Activated CD4-positive, alpha-beta T cell treated with anti-CD3 and anti-CD28 coated beads, Interleukin-2, amount 50 U/mL, for 16 hours (primary cell): Measurements from ENCODE around the gene VPS13C.
A peak's percentile ranks its signal among the peaks of the same experiment; 100 is the strongest.

Experiments
- DNase-seq: peaks from one replicate; pipeline ENCODE4 v3.0.0-alpha.2; 2020

VPS13C gene

DNA sequence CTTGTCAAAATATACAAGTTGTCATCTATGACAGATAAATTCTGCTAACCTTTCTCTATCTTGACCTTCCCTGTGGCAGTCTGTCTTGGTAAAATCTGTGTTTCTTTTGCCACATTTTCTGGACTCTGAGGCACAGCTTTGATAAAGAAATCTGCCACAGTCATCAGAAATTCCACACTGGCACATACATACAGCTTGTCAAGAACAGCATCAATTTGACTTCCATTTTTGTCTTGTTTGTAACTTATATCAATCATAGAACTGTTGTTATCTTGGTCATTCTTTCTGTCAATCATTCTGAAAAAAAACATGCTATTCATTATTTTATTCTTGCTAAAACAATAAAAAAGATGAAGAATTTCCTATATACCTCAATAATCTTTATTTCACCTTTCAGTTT is 130.8 kb downstream of the VPS13C start:
- no peak for DNase-seq

GRCh38 chr15:61923173-61923572 is 137.1 kb downstream of the VPS13C start:
- no peak for DNase-seq

GRCh38 chr15:61921093-61921492 is 139.2 kb downstream of the VPS13C start:
- no peak for DNase-seq

- DNase-seq, result no peak
Observed at GRCh38 chr15:61917457-61917856, 142.8 kb downstream of the VPS13C start.

- no peak for DNase-seq
Observed at GRCh38 chr15:61916104-61916503, 144.1 kb downstream of the VPS13C start.

DNA sequence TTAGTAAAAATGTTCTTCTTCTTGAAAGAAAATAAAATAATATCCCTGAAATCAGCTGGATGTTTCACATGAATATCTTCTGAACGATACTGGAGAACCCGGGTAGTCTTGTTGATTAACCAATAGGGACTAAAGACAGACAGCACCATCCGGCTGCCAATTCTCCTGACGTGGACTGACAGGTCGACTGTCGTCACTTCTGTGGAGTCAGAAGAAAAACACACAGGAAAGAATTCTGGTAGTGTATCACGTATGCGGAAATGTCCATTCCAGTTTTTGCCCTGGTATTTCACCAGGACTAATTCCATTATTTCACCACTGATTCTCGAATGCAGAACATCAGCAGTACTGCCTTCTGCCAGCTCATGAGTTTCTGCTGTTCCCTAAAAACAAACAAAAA is 144.6 kb downstream of the VPS13C start:
- DNase-seq, result no peak

DNA sequence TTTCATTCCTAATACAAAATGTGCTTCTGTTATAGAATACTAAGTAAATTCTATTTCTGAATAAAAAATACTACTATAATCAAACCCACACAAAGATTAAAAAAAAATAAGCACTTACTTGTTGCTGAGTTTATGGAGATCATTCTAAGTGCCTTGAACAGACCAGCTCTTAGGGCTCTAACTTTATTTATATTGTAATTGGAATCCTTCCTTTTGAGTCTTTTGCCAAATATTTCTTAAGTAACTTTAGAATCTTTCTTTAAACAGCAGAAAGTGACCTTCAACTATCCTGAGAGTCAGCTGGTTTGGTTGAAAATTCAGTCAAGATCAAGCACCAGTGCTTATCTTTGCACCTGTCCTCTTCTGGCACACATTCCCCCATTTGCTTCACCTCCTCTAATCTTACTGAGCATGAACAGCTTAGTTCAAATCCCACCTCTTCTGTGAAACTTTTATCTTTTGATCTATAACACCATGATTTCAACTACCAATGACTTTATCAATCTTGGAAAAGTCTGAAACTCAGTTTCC is 149.3 kb downstream of the VPS13C start:
- no peak for DNase-seq

DNA sequence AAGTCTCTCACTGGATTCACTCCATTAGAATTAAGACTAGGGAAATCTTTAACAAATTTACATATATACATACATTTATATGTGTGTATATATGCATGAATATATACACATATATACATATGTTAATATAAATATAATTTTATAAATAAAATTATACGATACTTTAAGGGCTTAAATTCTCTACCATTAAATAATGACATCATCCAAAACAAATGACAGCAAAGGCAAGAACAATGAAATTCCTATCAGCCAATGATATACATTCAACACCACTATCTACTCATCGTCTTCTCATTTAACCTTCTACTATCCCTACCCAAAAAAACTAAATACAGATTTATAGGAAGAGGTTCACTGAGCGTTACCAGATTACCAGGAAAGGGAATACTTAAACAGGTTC is 152.0 kb downstream of the VPS13C start:
- DNase-seq, result no peak

- no peak for DNase-seq
Observed at GRCh38 chr15:61907753-61908086, 152.5 kb downstream of the VPS13C start.

DNA sequence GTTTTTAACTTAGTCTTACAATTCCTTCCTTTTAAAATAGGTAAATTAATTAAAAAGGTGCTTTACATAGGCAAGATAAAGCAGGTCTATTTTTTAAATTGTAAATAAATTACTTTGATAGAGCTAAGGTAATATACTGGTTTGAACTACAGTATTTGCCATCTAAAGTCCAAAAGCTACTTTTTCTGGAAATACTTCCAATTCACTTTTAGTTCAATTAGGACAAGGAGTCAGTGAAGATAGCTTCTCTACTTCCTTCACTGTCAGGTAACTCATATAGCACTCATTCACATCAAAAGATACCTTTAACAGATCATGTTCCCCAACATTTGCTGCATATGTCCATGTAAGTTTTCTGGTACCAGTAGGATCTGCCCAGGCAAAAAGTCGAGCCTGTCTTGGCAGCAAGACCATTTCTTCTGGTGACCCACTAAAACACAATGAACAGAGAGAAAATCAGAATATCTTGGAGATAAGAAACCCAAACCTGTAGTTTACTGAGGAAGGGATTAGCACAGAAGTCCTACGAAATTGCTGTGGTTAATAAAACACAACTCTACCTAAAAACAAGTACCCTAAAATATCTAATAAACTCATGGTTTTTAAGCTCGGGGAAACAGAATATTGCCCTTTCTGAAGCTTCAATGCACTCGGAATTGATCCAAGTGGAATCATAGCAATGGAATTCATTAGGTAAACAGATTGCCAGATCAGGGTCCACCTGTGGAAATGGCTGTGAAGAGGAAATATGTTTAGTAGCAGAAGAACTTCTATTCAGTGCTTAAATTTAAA is 153.1 kb downstream of the VPS13C start:
- no peak for DNase-seq

- DNase-seq, result no peak
Observed at GRCh38 chr15:61893146-61893545, 167.1 kb downstream of the VPS13C start.

DNA sequence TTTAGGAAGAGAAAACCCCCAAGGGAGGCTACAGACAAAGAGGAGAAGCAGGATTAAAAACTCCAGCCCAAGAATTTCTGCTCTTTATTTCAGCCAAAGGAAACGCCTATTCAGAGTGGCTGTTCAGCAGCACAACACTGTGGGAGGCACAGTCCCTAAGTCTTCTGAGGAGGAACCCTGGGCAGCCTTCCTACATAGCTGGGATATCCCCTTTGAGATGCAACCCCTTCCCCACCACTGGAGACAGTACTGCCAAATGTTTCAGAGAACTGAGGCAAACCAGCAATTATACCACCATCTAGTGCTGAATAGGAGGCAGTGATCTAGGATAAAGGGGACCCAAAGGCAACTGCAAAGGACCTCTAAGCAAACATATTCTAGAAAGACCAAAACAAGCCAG is 168.1 kb downstream of the VPS13C start:
- no peak for DNase-seq

DNA sequence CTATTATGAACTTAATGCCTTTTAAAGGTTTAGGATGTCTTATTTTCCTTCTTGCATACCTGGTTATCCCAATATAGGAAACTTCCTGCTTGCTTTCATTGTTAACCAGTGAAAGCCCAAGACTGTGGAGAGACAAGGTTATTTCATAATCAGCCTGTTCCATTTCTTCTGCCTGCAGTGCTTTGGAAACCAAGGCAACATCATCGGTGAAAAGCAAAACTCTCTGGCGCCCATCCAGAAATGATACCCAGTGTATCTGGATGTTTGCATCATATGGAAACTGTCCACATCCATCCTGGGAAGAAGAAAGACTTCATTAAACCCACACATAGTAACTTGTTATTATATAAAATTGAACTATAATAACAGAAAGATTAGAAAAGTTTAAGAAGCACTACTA is 170.1 kb downstream of the VPS13C start:
- peak; percentile 10 for DNase-seq

DNA sequence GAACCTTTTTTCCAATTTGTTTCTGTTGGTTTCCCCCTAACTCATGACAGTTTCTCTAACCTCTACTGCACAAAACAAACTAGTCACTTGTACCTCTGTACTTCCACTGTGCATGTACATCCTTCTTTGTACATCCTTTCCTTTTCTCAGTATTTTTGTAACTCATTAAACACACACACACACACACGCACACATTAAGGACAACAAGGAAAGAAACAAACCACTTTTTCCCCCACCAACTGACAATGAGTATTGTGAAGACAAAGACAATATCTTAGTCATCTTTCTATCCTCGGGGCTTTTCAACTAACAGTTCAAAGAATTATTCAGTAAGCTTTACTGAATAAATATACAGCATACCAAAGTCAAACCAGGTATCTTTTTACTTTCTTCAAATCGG is 170.5 kb downstream of the VPS13C start:
- DNase-seq, result peak; percentile 35

DNA sequence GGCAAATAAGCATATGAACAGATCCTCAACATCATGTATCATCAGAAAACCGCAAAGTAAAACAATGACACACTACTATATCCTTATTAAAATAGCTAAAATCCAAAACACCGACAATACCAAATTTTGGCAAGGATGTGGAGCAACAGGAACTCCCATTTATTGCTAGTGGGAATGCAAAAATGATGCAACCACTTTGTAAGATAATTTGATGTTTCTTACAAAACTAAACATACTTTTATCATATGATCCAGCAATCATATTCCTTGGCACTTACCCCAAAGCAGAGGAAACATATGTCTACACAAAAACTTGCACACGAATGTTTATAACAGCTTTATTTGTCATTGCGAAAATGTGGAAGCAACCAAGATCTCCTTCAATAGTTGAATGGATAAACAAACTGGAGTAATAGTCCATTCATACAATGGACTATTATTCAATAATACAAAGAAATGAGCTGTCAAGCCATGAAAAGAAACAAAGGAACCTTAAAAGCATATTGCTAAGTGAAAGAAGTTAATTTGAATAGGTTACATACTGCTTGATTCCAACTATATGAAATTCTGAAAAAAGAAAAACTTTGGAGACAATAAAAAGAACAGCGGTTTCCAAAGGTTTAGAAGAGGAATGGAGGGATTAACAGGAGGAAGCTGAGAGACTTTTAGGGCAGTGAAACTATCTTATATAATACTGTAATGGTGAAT is 172.0 kb downstream of the VPS13C start:
- no peak for DNase-seq

DNA sequence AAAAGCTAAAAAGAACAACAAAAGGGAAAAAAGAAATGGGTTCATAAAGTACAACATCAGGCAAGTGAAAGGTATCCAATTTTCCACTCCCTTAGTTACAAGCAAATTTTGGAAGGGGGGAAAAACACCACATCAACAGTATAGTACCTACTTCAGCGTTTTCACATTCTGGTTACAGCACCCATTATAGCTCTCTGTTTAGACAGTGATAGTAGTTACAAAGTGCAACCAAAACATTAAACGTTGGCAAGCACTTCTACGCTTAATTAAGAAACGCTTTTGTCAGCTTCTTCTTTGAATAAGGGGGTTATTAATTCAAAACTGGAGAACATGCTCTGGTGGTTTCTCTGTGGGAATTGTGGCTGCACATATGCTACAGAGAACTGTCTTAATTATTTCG is 180.2 kb downstream of the VPS13C start:
- no peak for DNase-seq

DNA sequence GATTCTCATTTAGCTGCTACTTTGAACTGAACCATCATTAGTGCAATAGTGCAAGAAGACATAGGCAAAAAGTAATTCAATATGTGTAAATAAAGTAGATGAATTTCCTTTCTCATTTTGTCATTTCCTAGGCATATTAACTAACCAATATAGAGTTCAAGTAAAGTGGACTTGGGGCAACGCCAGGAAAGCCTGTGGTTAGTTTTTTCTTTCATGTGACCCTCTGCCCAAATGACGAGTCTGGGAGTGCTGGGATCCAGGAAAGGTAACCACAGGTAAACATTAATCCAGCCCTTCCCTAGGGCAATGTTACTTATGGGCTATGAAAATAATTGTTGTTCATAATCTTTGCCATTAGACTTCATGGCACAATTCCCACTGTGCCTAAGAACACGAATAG is 181.0 kb downstream of the VPS13C start:
- no peak for DNase-seq

DNA sequence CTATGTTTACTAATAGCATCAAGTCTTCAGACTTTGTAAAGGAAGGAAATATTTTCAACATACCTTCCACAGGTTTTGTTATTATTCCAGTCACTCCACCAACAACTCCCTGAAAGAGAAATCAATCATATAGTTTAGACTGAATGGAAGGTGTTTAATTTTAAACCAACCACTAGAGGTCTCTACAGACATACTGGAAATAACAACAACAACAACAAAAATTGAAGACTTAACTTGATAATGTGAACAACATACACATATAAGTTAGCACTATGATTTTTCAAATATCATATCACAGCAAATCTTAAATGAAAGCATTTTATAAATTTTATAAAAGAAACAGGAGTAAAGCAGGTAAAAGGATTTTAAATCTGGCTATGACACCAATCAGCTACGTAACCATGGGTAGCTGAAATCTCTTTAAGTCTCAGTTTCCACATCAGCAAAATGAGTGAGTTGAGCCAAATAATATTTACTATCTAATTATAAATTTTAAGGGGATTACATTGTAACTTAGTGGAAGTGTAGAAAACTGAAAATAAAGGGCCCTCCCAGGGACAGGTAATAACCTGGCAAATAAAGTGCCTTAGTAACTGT is 188.2 kb downstream of the VPS13C start:
- DNase-seq, result peak; percentile 25

DNA sequence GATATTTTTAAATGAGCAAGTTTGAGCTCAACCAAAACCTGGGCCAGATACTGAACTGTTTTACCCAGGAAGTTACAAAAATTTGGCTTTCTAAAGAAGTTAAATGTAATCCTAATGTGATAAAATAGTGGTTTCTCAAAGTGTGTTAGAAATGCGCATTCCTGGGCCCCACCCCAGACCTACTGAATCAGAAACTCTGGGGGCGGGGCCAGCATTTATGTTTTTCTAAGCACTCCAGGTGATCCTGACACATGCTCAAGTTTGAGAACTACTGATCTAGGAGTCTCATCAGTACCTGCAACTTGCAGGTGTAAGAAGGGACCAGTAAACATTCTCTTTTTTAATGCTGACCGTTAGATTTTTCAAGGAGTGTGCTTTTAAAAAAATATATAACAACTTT is 190.6 kb downstream of the VPS13C start:
- no peak for DNase-seq

DNA sequence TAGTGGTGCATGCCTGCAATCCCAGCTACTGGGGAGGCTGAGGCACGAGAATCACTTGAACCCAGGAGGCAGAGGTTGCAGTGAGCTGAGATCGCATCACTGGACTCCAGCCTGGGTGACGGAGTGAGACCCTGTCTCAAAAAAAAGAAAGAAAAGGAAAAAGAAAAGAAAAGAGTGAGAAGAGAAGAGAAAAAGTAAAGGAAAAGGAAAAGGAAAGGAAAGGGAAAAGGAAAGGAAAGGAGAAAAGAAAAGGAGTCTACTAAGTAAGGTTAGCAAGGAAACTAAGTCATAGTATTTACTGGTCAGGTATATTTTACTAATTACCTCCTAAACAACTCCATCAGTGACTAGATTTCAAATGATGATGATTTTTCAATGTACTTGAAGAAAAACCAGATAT is 198.3 kb downstream of the VPS13C start:
- no peak for DNase-seq

DNA sequence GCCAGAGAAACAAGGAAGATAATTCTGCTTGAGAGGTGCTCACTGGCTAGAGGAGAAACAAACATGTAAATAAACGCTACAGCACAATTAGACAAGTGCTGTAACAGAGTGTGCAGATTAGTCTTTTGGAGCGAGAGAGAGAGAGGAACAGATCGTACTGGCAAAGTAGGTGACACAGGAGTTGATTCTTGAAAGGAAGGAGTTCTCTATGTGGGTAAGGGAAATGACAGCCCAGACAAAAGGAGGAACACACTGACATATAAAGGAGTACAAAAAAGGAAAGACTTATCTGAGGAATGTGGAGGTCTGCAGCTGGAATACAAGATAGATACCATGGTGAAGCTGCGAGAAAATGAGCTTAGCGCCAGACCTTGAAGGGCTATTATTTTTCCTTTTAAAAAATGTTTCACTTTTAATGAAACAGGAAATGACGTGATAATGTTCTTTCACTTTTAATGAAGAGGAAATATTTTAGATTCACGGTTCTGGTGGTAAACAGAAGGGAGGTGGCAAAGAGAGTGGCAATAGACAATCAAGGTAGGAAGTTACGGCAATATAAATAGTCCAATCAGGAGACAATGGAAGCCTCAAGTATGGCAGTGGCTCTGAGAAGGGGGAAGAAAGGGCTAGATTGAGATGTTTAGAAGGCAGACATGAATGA is 202.9 kb downstream of the VPS13C start:
- DNase-seq, result peak; percentile 43

DNA sequence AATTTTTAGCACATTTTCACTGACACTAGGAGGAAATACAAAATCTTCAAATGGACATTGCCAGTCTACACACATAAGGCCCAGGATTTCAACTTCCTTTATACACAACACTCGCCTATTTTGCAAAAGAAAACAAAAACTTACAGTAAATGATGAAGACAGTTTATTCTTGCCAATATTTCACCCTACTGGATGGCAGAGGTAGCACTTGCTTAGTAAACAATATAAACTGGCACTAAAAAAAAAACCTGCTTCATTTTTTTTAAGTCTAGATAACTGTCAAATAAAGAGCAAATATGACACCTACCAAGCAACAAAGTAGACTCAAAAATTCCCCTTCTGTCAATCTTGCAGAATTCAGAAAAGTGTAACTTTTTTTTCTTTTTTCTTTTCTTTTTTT is 204.0 kb downstream of the VPS13C start:
- no peak for DNase-seq

DNA sequence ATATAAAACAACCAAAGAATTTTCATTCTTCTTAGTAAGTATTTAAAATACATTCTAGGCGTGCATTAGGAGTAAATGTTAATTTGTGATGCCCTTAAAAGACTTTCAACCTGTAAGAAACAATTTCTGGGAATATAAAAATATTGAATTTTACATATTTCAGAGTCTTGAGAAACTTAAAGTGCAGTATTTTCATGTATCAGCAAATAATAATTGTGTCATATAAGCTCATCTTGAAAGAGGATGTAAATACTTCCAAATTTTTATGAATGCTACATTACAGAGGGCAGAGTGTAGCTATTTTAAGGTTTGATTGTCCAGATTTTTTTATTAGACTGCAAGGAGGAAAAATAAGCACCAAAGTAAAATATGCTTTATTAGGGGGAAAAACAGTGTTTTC is 207.1 kb downstream of the VPS13C start:
- DNase-seq, result no peak

DNA sequence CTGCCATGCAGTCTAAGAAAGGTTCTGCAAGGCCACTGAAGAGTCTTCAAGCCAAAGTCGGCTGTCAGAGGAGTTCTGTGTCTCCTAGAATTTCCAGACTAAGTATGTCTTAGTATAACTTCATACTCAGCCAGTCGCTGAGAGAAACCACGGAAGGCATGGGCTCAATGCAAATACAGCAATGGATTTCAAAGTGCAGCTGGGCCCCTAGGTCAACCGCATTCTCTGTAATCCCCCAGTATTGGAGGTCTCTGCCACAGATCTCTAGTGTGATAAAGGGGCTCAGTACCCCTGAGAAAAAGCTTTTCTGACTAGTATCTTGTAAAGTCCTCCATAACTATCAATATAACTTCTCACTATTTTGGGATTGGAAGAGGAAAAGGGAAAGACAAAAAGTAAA is 208.3 kb downstream of the VPS13C start:
- DNase-seq, result no peak
